ENCODE data around the gene SLC6A13.

- no peak for TF ChIP-seq CTCF (IDR thresholded peaks at IDR 0.05)
- no peak for TF ChIP-seq EP300 (IDR thresholded peaks at IDR 0.05)
Measured at GRCh38 chr12:233615-233968, 29.0 kb downstream of the SLC6A13 start.
